ENCODE results near the gene DARS1. TPM values are rescaled to one million over a fixed set of nuclear protein-coding genes. Genes with fewer than 3 reads are reported as not detected.
"Not testable (repeated sequence)": the region's sequence is repeated elsewhere in the genome, so short reads cannot be mapped to it uniquely, and the experiment has no call there.

DARS1 gene
- polyA plus RNA-seq, 1 of the 3 experiments (the other 2 are of a cell fraction): 52.2 TPM

DNA sequence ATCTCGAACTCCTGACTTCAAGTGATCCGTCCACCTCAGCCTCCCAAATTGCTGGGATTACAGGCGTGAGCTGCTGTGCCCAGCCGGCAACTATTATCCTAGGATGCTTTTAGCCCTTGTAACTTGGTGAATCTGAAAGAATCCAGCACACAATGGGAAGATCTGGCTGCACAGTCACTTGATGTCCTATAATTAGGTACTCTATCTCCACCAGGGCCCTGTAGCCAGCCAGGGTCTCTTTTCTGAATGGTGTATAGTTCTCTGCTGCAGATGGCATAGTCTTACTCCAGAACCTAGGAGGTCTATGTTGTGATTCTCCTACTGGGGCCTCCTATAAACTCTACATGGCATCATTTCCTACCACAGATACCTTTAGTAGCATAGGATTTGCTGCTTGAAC is 95.3 kb downstream of the DARS1 start (continued):
- TF ChIP-seq, protein P1, sequence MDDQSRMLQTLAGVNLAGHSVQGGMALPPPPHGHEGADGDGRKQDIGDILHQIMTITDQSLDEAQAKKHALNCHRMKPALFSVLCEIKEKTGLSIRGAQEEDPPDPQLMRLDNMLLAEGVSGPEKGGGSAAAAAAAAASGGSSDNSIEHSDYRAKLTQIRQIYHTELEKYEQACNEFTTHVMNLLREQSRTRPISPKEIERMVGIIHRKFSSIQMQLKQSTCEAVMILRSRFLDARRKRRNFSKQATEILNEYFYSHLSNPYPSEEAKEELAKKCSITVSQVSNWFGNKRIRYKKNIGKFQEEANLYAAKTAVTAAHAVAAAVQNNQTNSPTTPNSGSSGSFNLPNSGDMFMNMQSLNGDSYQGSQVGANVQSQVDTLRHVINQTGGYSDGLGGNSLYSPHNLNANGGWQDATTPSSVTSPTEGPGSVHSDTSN (IDR thresholded peaks at IDR 0.05): no peak
- no peak for TF ChIP-seq GABPA (IDR thresholded peaks at IDR 0.05; ENCODE audit: low read depth)

DNA sequence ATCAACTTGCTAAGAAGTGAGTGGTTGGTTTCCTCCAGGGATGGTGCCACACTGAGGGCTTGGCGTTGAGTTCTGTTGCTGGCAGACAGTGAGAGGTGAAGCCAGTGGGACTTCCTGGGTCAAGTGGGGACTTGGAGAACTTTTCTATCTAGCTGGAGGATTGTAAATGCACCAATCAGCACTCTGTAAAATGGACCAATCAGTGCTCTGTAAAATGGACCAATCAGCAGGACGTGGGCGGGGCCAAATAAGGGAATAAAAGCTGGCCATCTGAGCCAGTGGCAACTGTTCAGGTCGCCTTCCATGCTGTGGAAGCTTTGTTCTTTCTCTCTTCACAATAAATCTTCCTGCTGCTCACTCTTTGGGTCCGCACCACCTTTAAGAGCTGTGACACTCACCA is 96.8 kb downstream of the DARS1 start:
- H3K27ac ChIP-seq (ENCODE audit: low read depth in 2 of 2, low read length in 1 of 2); H4K20me1 ChIP-seq (ENCODE audit: insufficient read depth); POLR2A ChIA-PET; H3K36me3 ChIP-seq (replicated peaks in 1 of 2; ENCODE audit: control insufficient read depth in 1 of 2, insufficient read depth in 2 of 2, low read length in 1 of 2); H3K9ac ChIP-seq; H3K27me3 ChIP-seq (ENCODE audit: insufficient read depth); H3K4me2 ChIP-seq; CTCF ChIA-PET; H3F3A ChIP-seq (replicated peaks; ENCODE audit: insufficient read depth); H3K4me3 ChIP-seq (ENCODE audit: low read depth in 2 of 2, low read length in 1 of 2); DNase-seq; H3K9me3 ChIP-seq; H3K79me2 ChIP-seq (ENCODE audit: insufficient read depth); H2AFZ ChIP-seq (ENCODE audit: low read depth); H3K4me1 ChIP-seq (ENCODE audit: control insufficient read depth in 1 of 2, insufficient read depth in 2 of 2, low read depth in 1 of 2, low read length in 1 of 2); H3K9me2 ChIP-seq: not testable (repeated sequence)
- 58% methylated on average over 3 of the region's 5 CpGs for WGBS (ENCODE audit: low lambda C conversion rate)

DNA sequence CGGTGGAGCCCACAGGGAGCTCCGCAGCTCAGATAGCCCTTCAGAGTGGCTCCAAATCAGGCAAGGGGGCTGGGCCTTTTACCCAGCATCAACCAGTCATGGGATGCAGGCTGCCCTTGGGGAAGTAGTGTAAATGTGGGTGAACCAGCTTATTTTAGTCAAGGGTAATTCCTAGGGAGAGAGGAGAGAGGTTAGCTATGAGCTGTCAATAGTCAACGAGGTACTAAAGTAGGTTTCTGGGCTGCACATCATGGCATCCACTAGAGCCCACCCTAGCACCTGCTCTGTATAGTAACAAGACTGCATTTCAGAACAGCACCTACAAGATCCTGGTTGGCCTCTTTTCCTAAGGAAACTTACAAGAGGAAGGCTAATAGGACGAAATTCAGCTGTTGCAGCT is 99.7 kb downstream of the DARS1 start:
- Histone ChIP-seq H3K4me1 (ENCODE audit: control insufficient read depth in 1 of 2, insufficient read depth in 2 of 2, low read depth in 1 of 2, low read length in 1 of 2) (no peaks in the 10 kb centered on the region), H3K27ac (ENCODE audit: low read depth in 2 of 2, low read length in 1 of 2) (no peak overlapping the region), H3K4me3 (ENCODE audit: low read depth in 2 of 2, low read length in 1 of 2) (no peak overlapping the region), H3K9me3 (no peaks in the 10 kb centered on the region), H3K4me2 (no peak overlapping the region), H3K27me3 (ENCODE audit: insufficient read depth) (no peaks in the 10 kb centered on the region), H3K9ac (no peak overlapping the region), H2AFZ (ENCODE audit: low read depth) (no peak overlapping the region), H3K79me2 (ENCODE audit: insufficient read depth) (no peaks in the 10 kb centered on the region), H3K9me2 (no peaks in the 10 kb centered on the region), H3F3A (replicated peaks; ENCODE audit: insufficient read depth) (no peaks in the 10 kb centered on the region), H3K36me3 (replicated peaks in 1 of 2; ENCODE audit: control insufficient read depth in 1 of 2, insufficient read depth in 2 of 2, low read length in 1 of 2) (no peaks in the 10 kb centered on the region), H4K20me1 (ENCODE audit: insufficient read depth) (no peaks in the 10 kb centered on the region)
- WGBS (ENCODE audit: low lambda C conversion rate): 51% methylated on average over 4 of the region's 4 CpGs
- DNase-seq: no peak
- POLR2A ChIA-PET: no interaction called here
- CTCF ChIA-PET: no interaction called here
- TF ChIP-seq RAD21 (IDR thresholded peaks at IDR 0.05; ENCODE audit: low read length): no peak
- no peak for TF ChIP-seq TAF1 (IDR thresholded peaks at IDR 0.05; ENCODE audit: borderline replicate concordance, low read depth, low read length)
- TF ChIP-seq GABPA (IDR thresholded peaks at IDR 0.05; ENCODE audit: low read depth): no peak
- TF ChIP-seq, protein P2, sequence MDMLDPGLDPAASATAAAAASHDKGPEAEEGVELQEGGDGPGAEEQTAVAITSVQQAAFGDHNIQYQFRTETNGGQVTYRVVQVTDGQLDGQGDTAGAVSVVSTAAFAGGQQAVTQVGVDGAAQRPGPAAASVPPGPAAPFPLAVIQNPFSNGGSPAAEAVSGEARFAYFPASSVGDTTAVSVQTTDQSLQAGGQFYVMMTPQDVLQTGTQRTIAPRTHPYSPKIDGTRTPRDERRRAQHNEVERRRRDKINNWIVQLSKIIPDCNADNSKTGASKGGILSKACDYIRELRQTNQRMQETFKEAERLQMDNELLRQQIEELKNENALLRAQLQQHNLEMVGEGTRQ (IDR thresholded peaks at IDR 0.05; ENCODE audit: borderline replicate concordance, low read depth, low read length): no peak
- TF ChIP-seq RFX5 (IDR thresholded peaks at IDR 0.05; ENCODE audit: low read length): no peak
- TF ChIP-seq, protein P3, sequence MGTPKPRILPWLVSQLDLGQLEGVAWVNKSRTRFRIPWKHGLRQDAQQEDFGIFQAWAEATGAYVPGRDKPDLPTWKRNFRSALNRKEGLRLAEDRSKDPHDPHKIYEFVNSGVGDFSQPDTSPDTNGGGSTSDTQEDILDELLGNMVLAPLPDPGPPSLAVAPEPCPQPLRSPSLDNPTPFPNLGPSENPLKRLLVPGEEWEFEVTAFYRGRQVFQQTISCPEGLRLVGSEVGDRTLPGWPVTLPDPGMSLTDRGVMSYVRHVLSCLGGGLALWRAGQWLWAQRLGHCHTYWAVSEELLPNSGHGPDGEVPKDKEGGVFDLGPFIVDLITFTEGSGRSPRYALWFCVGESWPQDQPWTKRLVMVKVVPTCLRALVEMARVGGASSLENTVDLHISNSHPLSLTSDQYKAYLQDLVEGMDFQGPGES (IDR thresholded peaks at IDR 0.05; ENCODE audit: low read depth, low read length): no peak
- TF ChIP-seq, protein P4, sequence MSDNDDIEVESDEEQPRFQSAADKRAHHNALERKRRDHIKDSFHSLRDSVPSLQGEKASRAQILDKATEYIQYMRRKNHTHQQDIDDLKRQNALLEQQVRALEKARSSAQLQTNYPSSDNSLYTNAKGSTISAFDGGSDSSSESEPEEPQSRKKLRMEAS (IDR thresholded peaks at IDR 0.05; ENCODE audit: low read depth): no peak
- no peak for TF ChIP-seq SIN3A (IDR thresholded peaks at IDR 0.05; ENCODE audit: borderline replicate concordance, low read depth, low read length)
- TF ChIP-seq RCOR1 (IDR thresholded peaks at IDR 0.05; ENCODE audit: low read length): no peak
- no peak for TF ChIP-seq EZH2phosphoT487 (IDR thresholded peaks at IDR 0.05; ENCODE audit: borderline replicate concordance, low read depth)

Measured in SK-N-SH (cell line).